Breast epithelium (tissue), 3 donors: ENCODE data around the gene RGS3.

ENCODE experiments used
- CTCF ChIP-seq, 3 donors: fragments of 450-650 bp; IDR thresholded peaks; one replicate each; pipeline ENCODE4 v1.5.1; 2016 to 2017; ENCODE audit warnings: antibody characterized with exemption in 3 of 3, mild to moderate bottlenecking in 3 of 3, moderate library complexity in 3 of 3
- POLR2AphosphoS5 ChIP-seq, 3 donors: sonication (generic); formaldehyde crosslinking; IDR thresholded peaks; one replicate each; pipeline ENCODE4 v1.6.1; 2017; ENCODE audit warnings: antibody characterized with exemption in 3 of 3

GRCh38 chr9:113562653-113563381, 99.3 kb downstream of the RGS3 start:
- no peak for TF ChIP-seq CTCF (IDR thresholded peaks at IDR 0.05)
- no peak for TF ChIP-seq POLR2AphosphoS5 (IDR thresholded peaks at IDR 0.05)
